Upper lobe of left lung (tissue), 6 donors: ENCODE measurements around the gene TAS1R3. TPM values are rescaled to one million over a fixed set of nuclear protein-coding genes. Genes with fewer than 3 reads are reported as not detected.
"Not testable (repeated sequence)": the region's sequence is repeated elsewhere in the genome, so short reads cannot be mapped to it uniquely, and the experiment has no call there.

ENCODE experiments used
- ATAC-seq, 2 donors: fragments of 200-7000 bp; cut with Tn5 transposase; one replicate each; pipeline ENCODE4 v1.9.1; 2022; ENCODE audit warnings: mild to moderate bottlenecking in 2 of 2, moderate library complexity in 2 of 2; ENCODE audit not compliant: low FRiP score in 2 of 2
- DNase-seq, 2 donors: peaks; one replicate each; pipeline ENCODE4 v3.0.0-alpha.2; 2019 to 2020
- H3K27ac ChIP-seq, 4 donors: fragments of 200-600 bp; sonication (generic); one replicate each; pipeline ENCODE4 v1.5.1; 2016 to 2019
- H3K27me3 ChIP-seq, 4 donors: fragments of 200-600 bp; sonication (generic); one replicate each; pipeline ENCODE4 v1.5.1; 2017 to 2019
- H3K36me3 ChIP-seq, 4 donors: fragments of 200-600 bp; sonication (generic); one replicate each; pipeline ENCODE4 v1.5.1; 2016 to 2019
- H3K4me1 ChIP-seq, 4 donors: fragments of 200-600 bp; sonication (generic); one replicate each; pipeline ENCODE4 v1.5.1; 2018 to 2019
- H3K4me3 ChIP-seq, 4 donors: fragments of 200-600 bp; sonication (generic); one replicate each; pipeline ENCODE4 v1.5.1; 2017 to 2019; ENCODE audit warnings: mild to moderate bottlenecking in 2 of 4, moderate library complexity in 1 of 4
- H3K9me3 ChIP-seq, 4 donors: fragments of 200-600 bp; sonication (generic); one replicate each; pipeline ENCODE4 v1.5.1; 2018 to 2019
- CTCF ChIP-seq, 6 experiments: fragments of 450-650 bp in 4 of 6; fragments of 200-600 bp in 2 of 6; sonication (generic) in 2 of 6; IDR thresholded peaks; one replicate each; pipeline ENCODE4 v1.5.1; 2016 to 2019; ENCODE audit warnings: antibody characterized with exemption in 6 of 6
- EP300 ChIP-seq, 4 donors: sonication (generic); formaldehyde crosslinking; IDR thresholded peaks; one replicate each; pipeline ENCODE4 v1.5.1; 2017; ENCODE audit warnings: antibody characterized with exemption in 4 of 4, control low read depth in 2 of 4
- POLR2A ChIP-seq, 4 donors: fragments of 450-650 bp; IDR thresholded peaks; one replicate each; pipeline ENCODE4 v1.5.1; 2016 to 2017; ENCODE audit warnings: antibody characterized with exemption in 4 of 4, mild to moderate bottlenecking in 2 of 4
- POLR2AphosphoS5 ChIP-seq, 2 donors: sonication (generic); formaldehyde crosslinking; IDR thresholded peaks; one replicate each; pipeline ENCODE4 v1.5.1; 2017; ENCODE audit warnings: antibody characterized with exemption in 2 of 2
- WGBS, 2 donors: methylation state at CpG; one replicate each; pipeline ENCODE4 v1.1.5; 2017 to 2018; 5-methylcytosine and 5-hydroxymethylcytosine counted together
- total RNA-seq, 6 donors: library from RNA; depleted of rRNA in 4 of 6; stranded (reverse); fragments of >200 nt in 4 of 6; gene quantifications; one replicate each; pipeline versions ENCODE4 v1.1.0 to v1.2.1, GENCODE V29; 2016 to 2021
- donor health status: DM: no; HTN: no; CAD: no; lungs with moderate emphysema.
- donor health status: DM: no; HTN: yes; CAD: no; lungs with severe emphysema.

TAS1R3 gene
- total RNA-seq, 6 donors from 2014 or later: 0.22 to 1.0 (median 0.79) TPM

GRCh38 chr1:1365875-1366698 lies 35.0 kb downstream of the TAS1R3 start:
- WGBS, 2 donors: 74 to 82% methylated on average over 10 of the region's 10 CpGs

DNA sequence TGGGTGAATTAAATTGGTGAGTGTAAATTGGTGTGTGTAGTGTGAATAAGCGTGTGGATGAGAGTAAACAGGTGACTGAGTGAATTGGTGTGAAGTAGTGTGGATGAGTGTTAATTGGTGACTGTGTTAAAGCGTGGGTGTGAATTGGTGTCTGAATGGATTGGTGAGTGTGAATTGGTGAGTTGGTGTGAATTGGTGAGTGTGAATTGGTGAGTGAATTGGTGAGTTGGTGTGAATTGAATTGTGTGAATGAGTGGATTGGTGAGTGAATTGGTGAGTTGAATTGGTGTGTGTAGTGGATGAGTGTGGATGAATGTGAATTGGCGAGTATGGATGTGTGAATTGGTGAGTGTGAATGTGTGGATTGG lies 35.6 kb downstream of the TAS1R3 start:
- ATAC-seq: no peak
- 83 to 95% methylated on average over 2 to 3 of the region's 3 CpGs for WGBS, 2 donors
- no peaks in the 10 kb centered on the region for H3K27me3 ChIP-seq
- no peaks in the 10 kb centered on the region for H3K36me3 ChIP-seq
- H3K9me3 ChIP-seq: no peaks in the 10 kb centered on the region
- no peak overlapping the region for H3K4me3 ChIP-seq
- TF ChIP-seq POLR2AphosphoS5 (IDR thresholded peaks at IDR 0.05) (no peak), POLR2A (IDR thresholded peaks at IDR 0.05) (no peak), CTCF (IDR thresholded peaks at IDR 0.05) (no peak), EP300 (IDR thresholded peaks at IDR 0.05) (no peak)
- no peak for DNase-seq
- no peak overlapping the region for H3K27ac ChIP-seq
- H3K4me1 ChIP-seq: peaks cover 2 to 6% (median 6%) of the 10 kb centered on the region in 4 donors

More at GRCh38 chr1:1365875-1366698, 35.0 kb downstream of the TAS1R3 start:
- H3K9me3 ChIP-seq: no peaks in the 10 kb centered on the region
- DNase-seq (no peak), ATAC-seq (no peak)
- no peak overlapping the region for H3K27ac ChIP-seq
- no peaks in the 10 kb centered on the region for H3K27me3 ChIP-seq
- no peaks in the 10 kb centered on the region for H3K36me3 ChIP-seq
- H3K4me1 ChIP-seq: peaks cover 0 to 9% (median 4%) of the 10 kb centered on the region in 4 donors
- TF ChIP-seq EP300 (IDR thresholded peaks at IDR 0.05) (no peak), POLR2AphosphoS5 (IDR thresholded peaks at IDR 0.05) (no peak), POLR2A (IDR thresholded peaks at IDR 0.05) (no peak), CTCF (IDR thresholded peaks at IDR 0.05) (no peak)
- no peak overlapping the region for H3K4me3 ChIP-seq

GRCh38 chr1:1367315-1367714 lies 36.2 kb downstream of the TAS1R3 start:
- TF ChIP-seq POLR2AphosphoS5 (IDR thresholded peaks at IDR 0.05): no peak
- TF ChIP-seq CTCF (IDR thresholded peaks at IDR 0.05): no peak
- no peak for TF ChIP-seq EP300 (IDR thresholded peaks at IDR 0.05)
- TF ChIP-seq POLR2A (IDR thresholded peaks at IDR 0.05): no peak
- H3K4me3 ChIP-seq: no peak overlapping the region
- H3K27ac ChIP-seq: no peak overlapping the region
- DNase-seq: no peak
- H3K9me3 ChIP-seq: no peaks in the 10 kb centered on the region
- H3K27me3 ChIP-seq: no peaks in the 10 kb centered on the region
- 89 to 96% methylated on average over 5 of the region's 5 CpGs for WGBS, 2 donors
- no peak for ATAC-seq
- peaks cover 8 to 13% (median 11%) of the 10 kb centered on the region in 4 donors for H3K4me1 ChIP-seq
- peaks cover 0 to under 1% (median 0%) of the 10 kb centered on the region in 4 donors for H3K36me3 ChIP-seq

GRCh38 chr1:1370094-1370493 lies 39.0 kb downstream of the TAS1R3 start:
- Histone ChIP-seq H3K36me3 (peaks cover 0 to 15% (median 9%) of the 10 kb centered on the region in 4 donors), H3K4me1 (peaks cover 24 to 35% (median 30%) of the 10 kb centered on the region in 4 donors)
- 82 to 92% methylated on average over 14 of the region's 14 CpGs for WGBS, 2 donors
- not testable (repeated sequence) for H3K4me3 ChIP-seq, H3K27ac ChIP-seq, ATAC-seq, H3K9me3 ChIP-seq, H3K27me3 ChIP-seq
- peak in 1 of 2 donors; percentile 54 for DNase-seq

DNA sequence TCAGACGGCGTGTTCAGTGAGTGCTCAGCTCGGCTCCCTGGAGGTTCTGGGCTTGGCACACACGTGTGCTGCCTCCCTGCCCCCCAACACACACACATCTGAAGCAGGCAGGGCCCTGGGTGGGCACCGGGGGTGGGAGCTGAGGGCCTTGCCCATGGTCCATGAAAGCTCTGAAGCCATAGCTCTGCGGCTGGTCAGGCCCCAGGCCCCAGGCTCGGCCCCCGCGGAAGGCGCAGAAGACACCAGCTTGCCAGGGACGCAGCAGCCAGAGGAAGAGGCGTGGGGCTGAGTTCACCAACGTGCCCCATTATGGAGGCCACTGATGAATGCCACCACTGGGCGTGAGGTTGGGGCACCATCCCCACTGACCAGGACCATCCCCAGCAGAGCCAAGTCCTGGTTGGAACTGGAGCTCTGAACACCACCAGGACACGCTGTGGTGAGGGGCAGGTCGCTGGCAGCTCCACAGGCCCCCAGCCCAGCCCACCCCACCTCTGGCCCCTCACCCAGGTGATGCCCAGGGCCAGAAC lies 39.8 kb downstream of the TAS1R3 start:
- H3K4me3 ChIP-seq: no peak overlapping the region
- no peaks in the 10 kb centered on the region for H3K27me3 ChIP-seq
- peaks cover 25 to 38% (median 31%) of the 10 kb centered on the region in 4 donors for H3K4me1 ChIP-seq
- WGBS, 2 donors: 75 to 80% methylated on average over 2 to 12 of the region's 16 CpGs
- no peak overlapping the region for H3K27ac ChIP-seq
- no peak for ATAC-seq
- H3K9me3 ChIP-seq: no peaks in the 10 kb centered on the region
- peaks cover 0 to 15% (median 9%) of the 10 kb centered on the region in 4 donors for H3K36me3 ChIP-seq
- TF ChIP-seq EP300 (IDR thresholded peaks at IDR 0.05): no peak
- TF ChIP-seq POLR2AphosphoS5 (IDR thresholded peaks at IDR 0.05): no peak
- no peak for TF ChIP-seq CTCF (IDR thresholded peaks at IDR 0.05)
- no peak for TF ChIP-seq POLR2A (IDR thresholded peaks at IDR 0.05)
- peak in 1 of 2 donors; percentile 76 for DNase-seq
